AG09309 (cell line): ENCODE results near the gene AQP3.

ENCODE experiments used
- DNase-seq: peaks from one replicate; pipeline ENCODE4 v3.0.0-alpha.2; 2010; ENCODE audit warnings: low read depth
- H3K4me3 ChIP-seq: 2 replicates; pipeline ENCODE4 v1.5.1; 2011; ENCODE audit warnings: mild to moderate bottlenecking, low read depth, low read length, moderate library complexity; ENCODE audit not compliant: control insufficient read depth
- TF ChIP-seq, protein P1 (sequence below): IDR thresholded peaks from 2 replicates; pipeline ENCODE4 v1.5.1; 2011; ENCODE audit warnings: mild to moderate bottlenecking, low read depth, low read length, inconsistent platforms; ENCODE audit not compliant: insufficient read depth, control insufficient read depth; ENCODE audit errors: missing control alignments

Gene AQP3

DNA sequence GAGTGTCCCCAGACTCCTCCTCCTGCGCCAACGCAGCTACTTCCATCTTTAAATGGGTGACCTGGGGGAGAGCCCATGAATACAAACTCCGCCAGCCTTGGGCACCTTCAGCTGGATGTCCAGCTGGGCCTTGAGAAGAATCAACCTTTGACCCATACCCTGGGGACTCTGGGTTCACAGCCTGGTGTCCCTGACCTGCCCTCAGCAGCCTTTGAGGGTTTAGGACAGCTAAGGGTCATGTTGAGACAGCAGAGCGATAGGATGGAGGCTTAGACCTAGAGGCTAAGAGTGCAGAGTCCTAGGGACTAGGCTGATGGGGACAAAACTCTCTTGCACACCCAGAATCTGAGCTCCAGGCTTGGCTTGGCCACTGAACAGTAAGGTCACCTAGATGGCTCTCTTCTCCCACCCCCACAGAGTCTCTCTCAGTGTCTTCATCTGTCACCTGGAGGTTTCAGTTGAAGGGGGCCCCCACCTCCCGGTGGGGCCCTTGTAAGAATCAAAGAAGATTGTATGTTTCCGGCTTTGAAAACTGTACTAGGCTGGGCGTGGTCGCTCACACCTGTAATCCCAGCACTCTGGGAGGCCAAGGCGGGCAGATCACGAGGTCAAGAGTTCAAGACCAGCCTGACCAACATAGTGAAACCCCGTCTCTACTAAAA is 6.7 kb upstream of the AQP3 start:
- TF ChIP-seq, protein P1, sequence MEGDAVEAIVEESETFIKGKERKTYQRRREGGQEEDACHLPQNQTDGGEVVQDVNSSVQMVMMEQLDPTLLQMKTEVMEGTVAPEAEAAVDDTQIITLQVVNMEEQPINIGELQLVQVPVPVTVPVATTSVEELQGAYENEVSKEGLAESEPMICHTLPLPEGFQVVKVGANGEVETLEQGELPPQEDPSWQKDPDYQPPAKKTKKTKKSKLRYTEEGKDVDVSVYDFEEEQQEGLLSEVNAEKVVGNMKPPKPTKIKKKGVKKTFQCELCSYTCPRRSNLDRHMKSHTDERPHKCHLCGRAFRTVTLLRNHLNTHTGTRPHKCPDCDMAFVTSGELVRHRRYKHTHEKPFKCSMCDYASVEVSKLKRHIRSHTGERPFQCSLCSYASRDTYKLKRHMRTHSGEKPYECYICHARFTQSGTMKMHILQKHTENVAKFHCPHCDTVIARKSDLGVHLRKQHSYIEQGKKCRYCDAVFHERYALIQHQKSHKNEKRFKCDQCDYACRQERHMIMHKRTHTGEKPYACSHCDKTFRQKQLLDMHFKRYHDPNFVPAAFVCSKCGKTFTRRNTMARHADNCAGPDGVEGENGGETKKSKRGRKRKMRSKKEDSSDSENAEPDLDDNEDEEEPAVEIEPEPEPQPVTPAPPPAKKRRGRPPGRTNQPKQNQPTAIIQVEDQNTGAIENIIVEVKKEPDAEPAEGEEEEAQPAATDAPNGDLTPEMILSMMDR = no peak
- no peak for DNase-seq
- no peak overlapping the region for H3K4me3 ChIP-seq

DNA sequence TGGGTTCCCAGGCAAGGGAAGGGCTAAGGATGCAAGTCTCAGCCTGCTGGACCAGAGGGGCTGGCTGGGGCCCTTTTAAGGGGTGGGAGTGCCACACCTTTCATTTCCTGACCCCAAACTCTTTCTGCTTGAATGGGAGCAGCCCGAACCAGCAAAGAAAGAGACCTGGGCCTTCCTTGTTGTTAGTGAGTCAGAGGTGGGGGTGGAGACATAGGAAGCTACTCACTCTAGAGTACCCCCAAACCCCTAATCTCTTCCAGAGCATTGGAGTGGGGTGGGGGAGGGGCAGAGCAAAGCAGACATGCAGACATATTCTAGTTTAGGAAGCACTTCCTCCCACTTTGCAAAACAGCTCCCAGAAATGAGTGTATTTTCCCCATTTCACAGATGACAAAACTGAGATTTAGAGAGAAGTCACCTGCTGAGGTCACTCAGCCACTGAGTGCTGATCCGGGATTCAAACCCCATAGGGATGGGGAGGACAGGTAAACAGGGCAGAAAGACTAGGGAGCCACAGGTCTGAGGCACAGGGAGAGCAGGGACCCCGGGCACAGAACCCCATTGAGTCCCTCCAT is 6.0 kb upstream of the AQP3 start:
- DNase-seq = no peak
- TF ChIP-seq, protein P1 = no peak
- H3K4me3 ChIP-seq = no peak overlapping the region

DNA sequence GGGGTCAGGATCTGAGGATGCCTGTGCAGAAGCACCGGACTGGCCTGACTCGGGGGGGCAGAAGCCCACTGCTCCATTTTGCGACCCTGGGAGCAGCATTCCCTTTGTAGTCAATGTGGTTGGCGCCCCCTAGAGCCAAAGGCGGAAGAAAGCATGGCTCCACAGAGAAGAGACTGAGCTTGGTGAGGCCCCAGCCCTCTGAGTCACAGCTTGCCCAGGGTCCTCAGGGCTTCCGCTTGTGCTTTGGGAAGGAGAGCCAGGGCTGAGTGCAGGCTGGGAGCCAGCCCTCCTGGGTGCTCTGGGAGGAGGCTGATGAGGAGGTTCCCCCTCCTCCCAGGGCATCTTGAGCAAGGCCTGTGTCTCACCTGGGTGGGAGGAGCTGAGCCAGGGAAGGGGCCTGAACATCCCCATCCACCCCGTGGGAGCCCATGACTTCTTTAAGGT is 5.5 kb upstream of the AQP3 start:
- H3K4me3 ChIP-seq = no peak overlapping the region
- TF ChIP-seq, protein P1 = peak; percentile 85
- peak; percentile 37 for DNase-seq

DNA sequence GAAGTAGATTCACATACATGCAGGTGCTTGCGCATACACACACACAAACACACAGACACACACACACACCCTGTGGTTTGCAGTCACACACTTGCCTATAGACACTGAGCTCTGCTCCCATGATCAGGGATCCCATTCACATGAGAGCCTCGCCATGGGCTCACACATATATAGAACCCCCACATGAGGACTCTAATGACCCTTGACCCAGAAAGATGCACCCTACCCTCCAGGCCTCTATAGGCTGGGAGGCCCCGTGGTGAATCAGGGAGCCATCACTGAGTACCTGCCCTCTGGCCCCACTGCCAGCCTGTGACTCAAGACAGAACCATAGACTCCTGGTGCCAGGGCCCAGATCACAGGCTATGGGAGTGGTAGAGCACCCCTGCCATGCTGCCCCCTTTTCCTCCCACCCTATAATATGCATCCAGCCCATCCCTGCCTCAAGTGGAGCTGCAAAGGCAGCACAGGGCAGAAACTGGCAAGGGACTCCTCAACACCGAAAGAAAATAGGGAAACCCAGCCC is 3.3 kb upstream of the AQP3 start:
- no peak overlapping the region for H3K4me3 ChIP-seq
- no peak for DNase-seq
- TF ChIP-seq, protein P1 = no peak

DNA sequence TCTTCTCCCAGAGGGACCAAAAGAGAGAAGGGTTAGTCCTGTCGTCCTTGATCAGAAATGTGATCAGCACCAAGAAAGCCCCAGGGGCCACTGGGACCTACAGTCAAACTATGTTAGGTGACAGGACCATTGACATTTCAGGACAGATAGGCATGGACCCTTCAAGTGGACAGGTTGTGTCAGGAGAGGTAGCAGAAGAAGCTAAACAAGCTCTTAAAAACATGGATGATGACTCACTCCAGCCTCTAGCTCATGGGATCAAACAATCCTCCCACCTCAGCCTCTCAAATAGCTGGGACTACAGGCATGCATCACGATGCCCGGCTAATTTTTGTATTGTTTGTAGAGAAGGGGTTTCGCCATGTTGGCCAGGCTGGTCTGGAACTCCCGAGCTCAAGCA is 2.3 kb upstream of the AQP3 start:
- TF ChIP-seq, protein P1 = no peak
- H3K4me3 ChIP-seq = no peak overlapping the region
- no peak for DNase-seq

DNA sequence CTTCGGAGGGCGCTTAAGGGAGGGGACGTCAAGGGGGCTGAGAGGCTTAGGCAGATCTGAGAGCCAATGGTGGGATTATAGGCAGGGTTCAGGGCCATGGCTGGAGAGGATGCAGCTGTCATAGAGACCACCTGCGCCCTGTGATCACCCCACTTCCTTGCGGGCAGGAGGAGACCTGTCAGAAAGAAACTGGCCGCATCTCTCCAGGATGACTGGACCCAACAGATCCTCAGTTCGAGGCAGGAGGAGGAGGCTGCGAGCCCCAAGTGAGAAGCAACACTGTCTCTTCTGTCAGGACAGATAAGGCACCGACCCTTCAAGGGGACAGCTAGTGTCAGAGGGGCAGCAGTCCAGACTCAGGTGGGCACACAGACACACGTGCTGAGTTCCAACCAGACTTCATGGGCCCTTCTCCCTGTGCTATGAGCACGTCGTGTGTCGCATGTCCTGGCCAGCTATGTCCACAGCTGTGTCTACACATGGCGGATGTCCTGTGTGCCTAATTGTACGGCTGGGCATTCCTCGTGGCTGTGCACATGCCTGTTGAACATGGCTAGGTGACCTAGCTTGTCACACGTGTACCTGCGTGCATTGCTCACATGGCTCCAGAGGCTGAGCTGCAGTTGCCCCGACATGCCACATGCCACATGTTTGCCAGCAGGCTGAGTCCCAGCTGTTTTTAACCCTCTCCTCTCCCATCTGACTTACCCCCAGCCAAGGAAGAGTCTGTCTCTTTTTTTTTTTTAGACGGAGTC is 583 bp upstream of the AQP3 start:
- H3K4me3 ChIP-seq = peak overlapping the region; percentile 47
- no peak for DNase-seq

More for the DNA sequence above, 583 bp upstream of the AQP3 start:
- TF ChIP-seq, protein P1 = no peak
